Measurements from ENCODE around the gene PRSS48.

GRCh38 chr4:151302432-151302831 lies 25.5 kb downstream of the PRSS48 start:
- TF ChIP-seq TAF1 (IDR thresholded peaks at IDR 0.05; ENCODE audit: borderline replicate concordance, low read depth, low read length) (no peak), CREB1 (IDR thresholded peaks at IDR 0.05; ENCODE audit: low read depth) (no peak), ESRRA (IDR thresholded peaks at IDR 0.05; ENCODE audit: low read length) (no peak), CTCF (IDR thresholded peaks at IDR 0.05 in 2 of 3, conservative IDR thresholded peaks at IDR 0.05 in 1 of 3; ENCODE audit: control insufficient read depth in 2 of 3, extremely low read depth in 1 of 3, insufficient read depth in 1 of 3, low read depth in 3 of 3, low read length in 3 of 3) (no peak), EGR1 (IDR thresholded peaks at IDR 0.05; ENCODE audit: borderline replicate concordance in 1 of 2, low read depth in 2 of 2, low read length in 2 of 2) (no peak), JUND (IDR thresholded peaks at IDR 0.05; ENCODE audit: low read depth, low read length) (no peak), EP300 (IDR thresholded peaks at IDR 0.05; ENCODE audit: borderline replicate concordance in 1 of 2, control insufficient read depth in 1 of 2, low read depth in 2 of 2, low read length in 2 of 2) (no peak), ZBTB40 (IDR thresholded peaks at IDR 0.05; ENCODE audit: borderline replicate concordance) (no peak), TCF7 (IDR thresholded peaks at IDR 0.05; ENCODE audit: borderline replicate concordance) (no peak), NFYA (IDR thresholded peaks at IDR 0.05; ENCODE audit: borderline replicate concordance, low read depth, low read length) (no peak), EZH2 (IDR thresholded peaks at IDR 0.05; ENCODE audit: borderline replicate concordance, control insufficient read depth, low read depth, low read length) (no peak), REST (IDR thresholded peaks at IDR 0.05; ENCODE audit: low read depth, low read length) (no peak), RB1 (IDR thresholded peaks at IDR 0.05; ENCODE audit: borderline replicate concordance) (no peak), ZNF274 (IDR thresholded peaks at IDR 0.05; ENCODE audit: insufficient read depth, insufficient read length) (no peak)

All from GM12878 (cell line).